H1 (cell line): ENCODE data around the gene PSMC5. TPM values are rescaled to one million over a fixed set of nuclear protein-coding genes. Genes with fewer than 3 reads are reported as not detected.

Experiments used
- CTCF ChIA-PET: fragments of 300-600 bp; sonication (Branson Sonifier 250); formaldehyde crosslinking; loops from one replicate; lab custom pipeline; 2021; ENCODE audit not compliant: partially characterized antibody; lab: Charles Lee
- POLR2A ChIA-PET: fragments of 300-600 bp; sonication (Branson Sonifier 250); formaldehyde crosslinking; loops from one replicate; lab custom pipeline; 2021; ENCODE audit warnings: inconsistent platforms; ENCODE audit not compliant: partially characterized antibody; lab: Charles Lee
- DNase-seq, 2 experiments: peaks; one replicate each; pipeline versions ENCODE4 v3.0.0 to v3.0.0-alpha.2; 2010 to 2022; ENCODE audit warnings: low spot score in 2 of 2, low read depth in 1 of 2, mixed read lengths in 1 of 2
- FAIRE-seq: peaks from 2 replicates; lab custom pipeline; 2011; peaks lifted over from hg19 to GRCh38; lab: Jason Lieb, UNC
- H2AFZ ChIP-seq: 2 replicates; pipeline ENCODE4 v1.8.1; 2012; ENCODE audit warnings: low read length, inconsistent platforms
- H2AK5ac ChIP-seq: 2 replicates; pipeline ENCODE4 v1.6.1; 2013; ENCODE audit warnings: low read depth, low read length
- H2BK120ac ChIP-seq: replicated peaks from 2 replicates; pipeline ENCODE3; 2013; ENCODE audit warnings: low read depth, low read length, inconsistent platforms
- H2BK12ac ChIP-seq: 2 replicates; pipeline ENCODE4 v1.6.1; 2013; ENCODE audit warnings: low read depth, low read length
- H2BK15ac ChIP-seq: 2 replicates; pipeline ENCODE4 v1.6.1; 2013; ENCODE audit warnings: low read length
- H2BK20ac ChIP-seq: 2 replicates; pipeline ENCODE4 v1.6.1; 2013; ENCODE audit warnings: low read length
- H2BK5ac ChIP-seq: 2 replicates; pipeline ENCODE4 v1.6.1; 2013; ENCODE audit warnings: low read depth, low read length
- H3K14ac ChIP-seq: 2 replicates; pipeline ENCODE4 v1.6.1; 2013; ENCODE audit warnings: inconsistent platforms; ENCODE audit not compliant: insufficient read length
- H3K18ac ChIP-seq: 2 replicates; pipeline ENCODE4 v1.6.1; 2013; ENCODE audit warnings: low read length; ENCODE audit errors: extremely low read depth
- H3K23ac ChIP-seq: 2 replicates; pipeline ENCODE4 v1.6.1; 2013; ENCODE audit warnings: inconsistent platforms; ENCODE audit not compliant: insufficient read length
- H3K23me2 ChIP-seq: 2 replicates; pipeline ENCODE4 v1.6.1; 2013; ENCODE audit warnings: low read depth, low read length
- H3K27ac ChIP-seq: 2 replicates; pipeline ENCODE4 v1.6.1; 2011; ENCODE audit warnings: low read depth, low read length, inconsistent platforms
- H3K27me3 ChIP-seq, 4 experiments: replicated peaks in 1 of 4; 1 replicate in 1 of 4; 2 replicates in 3 of 4; pipeline versions ENCODE4 v1.6.1 to v1.8.1; 2011 to 2013; ENCODE audit warnings: low read length in 3 of 4, mild to moderate bottlenecking in 3 of 4, inconsistent platforms in 2 of 4, mixed read lengths in 2 of 4, moderate library complexity in 1 of 4; ENCODE audit not compliant: control insufficient read depth in 3 of 4, insufficient read depth in 3 of 4; ENCODE audit errors: extremely low read depth in 1 of 4
- H3K36me3 ChIP-seq, 4 experiments: 2 replicates each; pipeline versions ENCODE4 v1.6.1 to v1.8.1; 2011 to 2013; ENCODE audit warnings: mild to moderate bottlenecking in 4 of 4, low read length in 3 of 4, moderate library complexity in 2 of 4, control low read depth in 1 of 4, inconsistent platforms in 1 of 4; ENCODE audit not compliant: insufficient read depth in 4 of 4, control insufficient read depth in 2 of 4
- H3K4ac ChIP-seq: replicated peaks from 2 replicates; pipeline ENCODE3; 2013; ENCODE audit warnings: low read length, low read depth, mixed read lengths, inconsistent platforms; ENCODE audit not compliant: insufficient read length
- H3K4me1 ChIP-seq, 4 experiments: replicated peaks in 1 of 4; 1 replicate in 1 of 4; 2 replicates in 3 of 4; pipeline versions ENCODE4 v1.6.1 to v1.8.1; 2011 to 2013; ENCODE audit warnings: low read length in 3 of 4, inconsistent platforms in 2 of 4, mixed read lengths in 1 of 4; ENCODE audit not compliant: insufficient read depth in 4 of 4, control insufficient read depth in 3 of 4
- H3K4me2 ChIP-seq, 2 experiments: 2 replicates each; pipeline versions ENCODE4 v1.6.1 to v1.8.1; 2011 to 2013; ENCODE audit warnings: low read depth in 2 of 2, low read length in 2 of 2, control low read depth in 1 of 2, inconsistent platforms in 1 of 2, mild to moderate bottlenecking in 1 of 2; ENCODE audit not compliant: insufficient read depth in 1 of 2
- H3K4me3 ChIP-seq, 4 experiments: fragments of 200-600, 300-600 bp in 1 of 4; sonication (generic), shearing (Covaris generic), sonication (Bioruptor Twin) in 1 of 4; 2 replicates each; pipeline versions ENCODE4 v1.5.1 to v1.8.1; 2011 to 2016; ENCODE audit warnings: low read length in 4 of 4, low read depth in 3 of 4, control low read depth in 2 of 4, inconsistent platforms in 2 of 4, mild to moderate bottlenecking in 2 of 4, mixed read lengths in 1 of 4, moderate library complexity in 1 of 4; ENCODE audit not compliant: insufficient read depth in 2 of 4; ENCODE audit errors: extremely low read depth in 1 of 4
- H3K56ac ChIP-seq: replicated peaks from 2 replicates; pipeline ENCODE3; 2013; ENCODE audit warnings: low read depth, mild to moderate bottlenecking, mixed read lengths, low read length, inconsistent platforms; ENCODE audit not compliant: insufficient read length
- H3K79me1 ChIP-seq: 2 replicates; pipeline ENCODE4 v1.6.1; 2013; ENCODE audit warnings: low read depth, low read length, control low read depth
- H3K79me2 ChIP-seq, 2 experiments: 2 replicates each; pipeline versions ENCODE4 v1.6.1 to v1.8.1; 2012 to 2013; ENCODE audit warnings: low read length in 2 of 2, mild to moderate bottlenecking in 2 of 2, inconsistent platforms in 1 of 2; ENCODE audit not compliant: insufficient read depth in 2 of 2, control insufficient read depth in 1 of 2
- H3K9ac ChIP-seq, 4 experiments: replicated peaks in 1 of 4; 1 replicate in 1 of 4; 2 replicates in 3 of 4; pipeline versions ENCODE4 v1.6.1 to v1.8.1; 2011 to 2013; ENCODE audit warnings: low read depth in 3 of 4, low read length in 3 of 4, control low read depth in 2 of 4, mild to moderate bottlenecking in 2 of 4, moderate library complexity in 2 of 4, inconsistent platforms in 1 of 4; ENCODE audit errors: extremely low read depth in 1 of 4
- H3K9me3 ChIP-seq, 2 experiments: 2 replicates each; pipeline versions ENCODE4 v1.6.1 to v1.8.1; 2012 to 2013; ENCODE audit warnings: mild to moderate bottlenecking in 2 of 2, moderate library complexity in 2 of 2, control low read depth in 1 of 2, inconsistent platforms in 1 of 2, low read depth in 1 of 2, low read length in 1 of 2, mixed read lengths in 1 of 2; ENCODE audit not compliant: insufficient read depth in 2 of 2
- H4K20me1 ChIP-seq, 2 experiments: replicated peaks in 1 of 2; 2 replicates each; pipeline versions ENCODE3 to v1.8.1; 2011 to 2013; ENCODE audit warnings: inconsistent platforms in 2 of 2, low read length in 2 of 2, mild to moderate bottlenecking in 1 of 2; ENCODE audit not compliant: insufficient read depth in 2 of 2, control insufficient read depth in 1 of 2
- H4K5ac ChIP-seq: 2 replicates; pipeline ENCODE4 v1.6.1; 2013; ENCODE audit warnings: low read length, low read depth, mixed read lengths, inconsistent platforms; ENCODE audit not compliant: insufficient read length
- H4K8ac ChIP-seq: 2 replicates; pipeline ENCODE4 v1.8.0; 2013; ENCODE audit warnings: mild to moderate bottlenecking, moderate library complexity, low read length, inconsistent platforms; ENCODE audit not compliant: insufficient read depth; ENCODE audit errors: extremely low read depth
- H4K91ac ChIP-seq: replicated peaks from 2 replicates; pipeline ENCODE3; 2013; ENCODE audit warnings: low read length, mixed read lengths, inconsistent platforms; ENCODE audit not compliant: insufficient read length
- CEBPB ChIP-seq: IDR thresholded peaks from 2 replicates; pipeline ENCODE4 v1.6.1; 2012; ENCODE audit warnings: low read depth, low read length
- EP300 ChIP-seq, 2 experiments: IDR thresholded peaks; 1 replicate in 1 of 2; 2 replicates in 1 of 2; pipeline ENCODE4 v1.6.1; 2011 to 2012; ENCODE audit warnings: low read depth in 2 of 2, low read length in 2 of 2, mild to moderate bottlenecking in 2 of 2, borderline replicate concordance in 1 of 2, inconsistent platforms in 1 of 2, moderate library complexity in 1 of 2
- FOSL1 ChIP-seq: IDR thresholded peaks from 2 replicates; pipeline ENCODE4 v1.6.1; 2011; ENCODE audit warnings: mild to moderate bottlenecking, low read depth, low read length, moderate library complexity; ENCODE audit not compliant: insufficient read depth
- HDAC6 ChIP-seq: IDR thresholded peaks from one replicate; pipeline ENCODE4 v1.7.1; 2012; ENCODE audit warnings: low read depth, mild to moderate bottlenecking, inconsistent platforms, low read length, moderate library complexity
- KDM1A ChIP-seq: fragments of 200-600, 300-600 bp; sonication (generic); IDR thresholded peaks from 2 replicates; pipeline ENCODE4 v1.7.1; 2016; ENCODE audit warnings: mild to moderate bottlenecking, low read length, borderline replicate concordance
- KDM4A ChIP-seq: IDR thresholded peaks from one replicate; pipeline ENCODE4 v1.7.1; 2012; ENCODE audit warnings: low read depth, mild to moderate bottlenecking, moderate library complexity, low read length, inconsistent platforms; ENCODE audit not compliant: severe bottlenecking
- RFX5 ChIP-seq: IDR thresholded peaks from 2 replicates; pipeline ENCODE4 v1.6.1; 2011; ENCODE audit warnings: low read depth, low read length, improper control_type of control experiment, borderline replicate concordance
- RNF2 ChIP-seq: fragments of 200-900, 300-1000 bp; sonication (generic); IDR thresholded peaks from 2 replicates; pipeline ENCODE4 v1.7.1; 2016; ENCODE audit warnings: borderline replicate concordance, low read depth, mild to moderate bottlenecking, antibody characterized with exemption, low read length; ENCODE audit not compliant: poor library complexity, severe bottlenecking; ENCODE audit errors: missing control alignments
- SIN3A ChIP-seq, 2 experiments: IDR thresholded peaks in 1 of 2; conservative IDR thresholded peaks in 1 of 2; 2 replicates each; pipeline ENCODE4 v1.6.1; 2011 to 2012; ENCODE audit warnings: low read length in 2 of 2, improper control_type of control experiment in 1 of 2, low read depth in 1 of 2, mild to moderate bottlenecking in 1 of 2
- SRF ChIP-seq: IDR thresholded peaks from 2 replicates; pipeline ENCODE4 v1.6.1; 2011; ENCODE audit warnings: mild to moderate bottlenecking, low read depth, low read length, moderate library complexity
- USF2 ChIP-seq: IDR thresholded peaks from 2 replicates; pipeline ENCODE4 v1.6.1; 2011; ENCODE audit warnings: low read length, improper control_type of control experiment
- YY1 ChIP-seq: IDR thresholded peaks from 2 replicates; pipeline ENCODE4 v1.6.1; 2011; ENCODE audit warnings: low read depth, mild to moderate bottlenecking, low read length
- WGBS, 2 experiments: shearing (Covaris generic) in 1 of 2; methylation state at CpG; one replicate each; pipeline versions ENCODE4 v1.1.6 to v1.1.7; 2013 to 2015; ENCODE audit warnings: low lambda C conversion rate in 2 of 2, mixed read lengths in 2 of 2, inconsistent platforms in 1 of 2, low coverage in 1 of 2, missing lambda C conversion rate in 1 of 2; ENCODE audit not compliant: insufficient replicate concordance in 2 of 2, insufficient coverage in 1 of 2, insufficient read length in 1 of 2; ENCODE audit errors: extremely low coverage in 1 of 2, missing lambda C conversion rate in 1 of 2; 5-methylcytosine and 5-hydroxymethylcytosine counted together
- polyA plus RNA-seq, 7 experiments: library from polyadenylated mRNA; depleted of rRNA in 3 of 7; stranded (reverse) in 5 of 7; unstranded in 2 of 7; fragments of >200 nt in 5 of 7; fragments of 200-250 nt in 2 of 7; gene quantifications; 1 replicate in 5 of 7; 2 replicates in 1 of 7; 4 replicates in 1 of 7; pipeline versions ENCODE4 v1.2.1 to v1.2.3, GENCODE V29; 2011 to 2013; ENCODE audit warnings: missing spikeins in 2 of 7, mixed read lengths in 2 of 7
- total RNA-seq: library from RNA; stranded (reverse); fragmentation: NEBNext Ultra II Directional; extraction: Animal tissue kit (Norgen Biotek cat#: 25700); gene quantifications from 2 replicates; pipeline ENCODE4 v1.2.1, GENCODE V29; 2021

Gene PSMC5
- total and polyA plus RNA-seq, 2 of the 8 experiments (the other 6 are each of a cell fraction or from before 2014, with no cell fraction given), result 172 to 180 TPM

GRCh38 chr17:63785556-63785955, 41.7 kb upstream of the PSMC5 start:
- 91% methylated on average over 1 of the region's 1 CpG; no CpG with 5 or more reads in 1 of the 2 experiments for WGBS, 2 experiments
- Histone ChIP-seq H2AFZ (no peak overlapping the region), H3K4me3 (no peak overlapping the region), H3K36me3 (peaks cover 8 to 55% (median 39%) of the 10 kb centered on the region in 4 experiments), H3K23me2 (no peaks in the 10 kb centered on the region; the same call in 1 of the 2 replicates), H2AK5ac (no peak overlapping the region), H3K56ac (no peak overlapping the region), H4K5ac (no peak overlapping the region), H3K4ac (no peak overlapping the region), H4K8ac (no peak overlapping the region), H2BK120ac (no peak overlapping the region), H3K9ac (no peak overlapping the region), H3K9me3 (no peaks in the 10 kb centered on the region), H3K14ac (no peak overlapping the region), H2BK5ac (no peak overlapping the region), H3K79me2 (peaks cover 13 to 78% of the 10 kb centered on the region in 2 experiments), H3K79me1 (peaks cover 4% of the 10 kb centered on the region; the same call in 1 of the 2 replicates), H3K18ac (no peak overlapping the region), H4K20me1 (peaks cover 11 to 15% of the 10 kb centered on the region in 2 experiments), H3K23ac (no peak overlapping the region), H2BK20ac (no peak overlapping the region), H3K27me3 (no peaks in the 10 kb centered on the region), H2BK12ac (no peak overlapping the region), H4K91ac (no peak overlapping the region), H3K4me2 (no peak overlapping the region), H3K27ac (no peak overlapping the region), H3K4me1 (no peaks in the 10 kb centered on the region), H2BK15ac (no peak overlapping the region)
- ChIA-PET CTCF (interaction anchor here (0.7 kb wide), 1 partner anchor 33 kb away, joined by 3 read pairs; no protein-coding TSS in a partner anchor), POLR2A (interaction anchor here (0.9 to 24.4 kb wide), 3 partner anchors 12 to 39 kb away, joined by 3 to 481 read pairs (median 102); partner anchors contain the start of genes CCDC47, DDX42, FTSJ3 and PSMC5)
- FAIRE-seq (no peak), DNase-seq (no peak)
- TF ChIP-seq KDM4A (no peak), SRF (no peak), KDM1A (no peak), RNF2 (no peak), SIN3A (conservative IDR thresholded peaks at IDR 0.05 in 1 of 2, IDR thresholded peaks at IDR 0.05 in 1 of 2; ENCODE audit: low read depth in 1 of 2, low read length in 2 of 2) (no peak), YY1 (no peak), USF2 (no peak), CEBPB (no peak), HDAC6 (no peak), FOSL1 (no peak), EP300 (IDR thresholded peaks at IDR 0.05; ENCODE audit: borderline replicate concordance in 1 of 2, low read depth in 2 of 2, low read length in 2 of 2) (no peak), RFX5 (no peak)
